Coronary artery (tissue), 2 donors: ENCODE measurements around the gene PDP2.

Experiments used
- DNase-seq: peaks from one replicate; pipeline ENCODE4 v3.0.0-alpha.2; 2017; ENCODE audit warnings: low spot score
- H3K27ac ChIP-seq, 2 donors: fragments of 200-600 bp; sonication (generic); one replicate each; pipeline ENCODE4 v1.5.1; 2016 to 2019
- H3K4me3 ChIP-seq: fragments of 200-600 bp; sonication (generic); 2 replicates; pipeline ENCODE4 v1.5.1; 2016; ENCODE audit warnings: mild to moderate bottlenecking, moderate library complexity
- CTCF ChIP-seq: fragments of 200-600 bp; sonication (generic); IDR thresholded peaks from one replicate; pipeline ENCODE4 v1.5.1; 2019; ENCODE audit warnings: antibody characterized with exemption

The PDP2 gene

GRCh38 chr16:66916518-66916917 is 36.2 kb downstream of the PDP2 start:
- no peak for DNase-seq
- no peak overlapping the region for H3K4me3 ChIP-seq
- TF ChIP-seq CTCF = no peak
- no peak overlapping the region for H3K27ac ChIP-seq

GRCh38 chr16:66917741-66918140 is 37.4 kb downstream of the PDP2 start:
- no peak for DNase-seq
- Histone ChIP-seq H3K4me3 (no peak overlapping the region), H3K27ac (no peak overlapping the region)
- TF ChIP-seq CTCF = no peak

- no peak overlapping the region for H3K4me3 ChIP-seq
- TF ChIP-seq CTCF = no peak
- no peak overlapping the region for H3K27ac ChIP-seq
- DNase-seq = no peak
Measured at GRCh38 chr16:66918355-66918754, 38.0 kb downstream of the PDP2 start.

- no peak within 1 kb of the TSS for H3K4me3 ChIP-seq
- DNase-seq = no peak
- peak within 1 kb of the TSS in 1 of 2 donors; percentile 98 for H3K27ac ChIP-seq
- TF ChIP-seq CTCF = no peak
Measured at GRCh38 chr16:66918803-66919568, 38.7 kb downstream of the PDP2 start, which contains the start of gene CDH16. TSS of gene CDH16 (minus strand) at chr16:66918885. CDS start at chr16:66918065, 820 bp downstream.

- H3K27ac ChIP-seq = peak overlapping the region in 1 of 2 donors; percentile 98
- H3K4me3 ChIP-seq = no peak overlapping the region
- DNase-seq = no peak
- no peak for TF ChIP-seq CTCF
Measured at GRCh38 chr16:66919569-66920298, 39.4 kb downstream of the PDP2 start.

- DNase-seq = no peak
- Histone ChIP-seq H3K27ac (peak overlapping the region in 1 of 2 donors; percentile 98), H3K4me3 (no peak overlapping the region)
- no peak for TF ChIP-seq CTCF
Measured at GRCh38 chr16:66920299-66920590, 39.9 kb downstream of the PDP2 start.
